HG03457 (cell line): Measurements from ENCODE around the gene GALNT9.
"Not testable (repeated sequence)": the region's sequence is repeated elsewhere in the genome, so short reads cannot be mapped to it uniquely, and the experiment has no call there.

ENCODE experiments used
- ATAC-seq: cut with Tn5 transposase; IDR thresholded peaks from one replicate; pipeline ENCODE4 v1.9.1; 2021; ENCODE audit warnings: moderate number of reproducible peaks; ENCODE audit not compliant: unreplicated experiment

GALNT9 gene

GRCh38 chr12:132253698-132254480 lies 75.5 kb downstream of the GALNT9 start:
- no peak for ATAC-seq

GRCh38 chr12:132252981-132253380 lies 76.4 kb downstream of the GALNT9 start:
- ATAC-seq, result not testable (repeated sequence)

- no peak for ATAC-seq
Measured at GRCh38 chr12:132251741-132252490, 77.5 kb downstream of the GALNT9 start.

GRCh38 chr12:132251310-132251709 lies 78.1 kb downstream of the GALNT9 start:
- no peak for ATAC-seq

- no peak for ATAC-seq
Measured at GRCh38 chr12:132250707-132251106, 78.7 kb downstream of the GALNT9 start.

- ATAC-seq, result no peak
Measured at GRCh38 chr12:132249689-132250478, 79.5 kb downstream of the GALNT9 start.

- ATAC-seq, result no peak
Measured at GRCh38 chr12:132248453-132249167, 80.8 kb downstream of the GALNT9 start.

GRCh38 chr12:132247718-132248452 lies 81.5 kb downstream of the GALNT9 start:
- ATAC-seq, result no peak

- ATAC-seq, result no peak
Measured at GRCh38 chr12:132246997-132247717, 82.2 kb downstream of the GALNT9 start.

- no peak for ATAC-seq
Measured at GRCh38 chr12:132245521-132246101, 83.8 kb downstream of the GALNT9 start.

- no peak for ATAC-seq
Measured at GRCh38 chr12:132244724-132245295, 84.6 kb downstream of the GALNT9 start.

GRCh38 chr12:132243596-132244310 lies 85.6 kb downstream of the GALNT9 start:
- ATAC-seq, result no peak

GRCh38 chr12:132243171-132243570 lies 86.2 kb downstream of the GALNT9 start:
- not testable (repeated sequence) for ATAC-seq

GRCh38 chr12:132240669-132241007 lies 88.8 kb downstream of the GALNT9 start:
- ATAC-seq, result not testable (repeated sequence)

- ATAC-seq, result no peak
Measured at GRCh38 chr12:132239796-132240668, 89.4 kb downstream of the GALNT9 start.

- no peak for ATAC-seq
Measured at GRCh38 chr12:132239392-132239791, 90.0 kb downstream of the GALNT9 start.

GRCh38 chr12:132238884-132239283 lies 90.5 kb downstream of the GALNT9 start:
- no peak for ATAC-seq
